WTC11 (cell line): ENCODE data around the gene MIA3. TPM values are rescaled to one million over a fixed set of nuclear protein-coding genes. Genes with fewer than 3 reads are reported as not detected.

Experiments
- ATAC-seq: fragments of 200-7000 bp; cut with Tn5 transposase; 2 replicates; pipeline ENCODE4 v1.10.0; 2021; ENCODE audit warnings: mild to moderate bottlenecking, moderate library complexity
- CTCF ChIA-PET: fragments of 300-600 bp; sonication (Branson Sonifier 250); formaldehyde crosslinking; loops from one replicate; lab custom pipeline; 2021; ENCODE audit warnings: antibody characterized with exemption; lab: Charles Lee
- POLR2A ChIA-PET: fragments of 350-600 bp; sonication (Branson Sonifier 250); formaldehyde crosslinking; loops from one replicate; lab custom pipeline; 2021; ENCODE audit warnings: antibody characterized with exemption; lab: Charles Lee
- DNase-seq: peaks from one replicate; pipeline ENCODE4 v3.0.0; 2021; ENCODE audit warnings: low spot score
- H3K27ac Mint-ChIP-seq: 2 replicates; pipeline ENCODE4 v1.8.0; 2021; ENCODE audit warnings: mixed read lengths
- H3K27me3 Mint-ChIP-seq: 2 replicates; pipeline ENCODE4 v1.8.0; 2021; ENCODE audit warnings: low read depth, mild to moderate bottlenecking, moderate library complexity, mixed read lengths
- H3K36me3 Mint-ChIP-seq: 2 replicates; pipeline ENCODE4 v1.8.0; 2021; ENCODE audit warnings: mixed read lengths
- H3K4me1 Mint-ChIP-seq: 2 replicates; pipeline ENCODE4 v1.8.0; 2022; ENCODE audit warnings: mixed read lengths
- H3K4me3 Mint-ChIP-seq: 2 replicates; pipeline ENCODE4 v1.8.0; 2021; ENCODE audit warnings: mild to moderate bottlenecking, moderate library complexity, mixed read lengths
- H3K9me3 Mint-ChIP-seq: 2 replicates; pipeline ENCODE4 v1.8.0; 2021; ENCODE audit warnings: mixed read lengths
- CBFB ChIP-seq: sonication (generic); formaldehyde crosslinking; IDR thresholded peaks from 2 replicates; pipeline ENCODE4 v1.8.1; 2022; ENCODE audit warnings: mild to moderate bottlenecking, low read depth, missing genetic modification reagents
- ESRRA ChIP-seq: sonication (generic); formaldehyde crosslinking; IDR thresholded peaks from 2 replicates; pipeline ENCODE4 v1.8.1; 2022; ENCODE audit warnings: mild to moderate bottlenecking, missing genetic modification reagents, borderline replicate concordance
- ETV6 ChIP-seq: sonication (generic); formaldehyde crosslinking; IDR thresholded peaks from 2 replicates; pipeline ENCODE4 v1.8.1; 2022; ENCODE audit warnings: mild to moderate bottlenecking, missing genetic modification reagents
- FOXJ3 ChIP-seq: sonication (generic); formaldehyde crosslinking; IDR thresholded peaks from 2 replicates; pipeline ENCODE4 v1.9.0; 2021; ENCODE audit warnings: missing genetic modification reagents, mild to moderate bottlenecking, borderline replicate concordance
- GABPB1 ChIP-seq: sonication (generic); formaldehyde crosslinking; IDR thresholded peaks from 2 replicates; pipeline ENCODE4 v1.8.1; 2023; ENCODE audit warnings: mild to moderate bottlenecking, missing genetic modification reagents
- GRHL2 ChIP-seq: fragments of 250-450 bp; sonication (Bioruptor Pico); IDR thresholded peaks from 2 replicates; pipeline ENCODE4 v1.8.0; 2022; ENCODE audit warnings: mild to moderate bottlenecking, moderate library complexity; ENCODE audit not compliant: insufficient replicate concordance, severe bottlenecking
- KAT7 ChIP-seq: sonication (generic); formaldehyde crosslinking; IDR thresholded peaks from 2 replicates; pipeline ENCODE4 v1.8.1; 2023; ENCODE audit warnings: missing genetic modification reagents, mild to moderate bottlenecking, borderline replicate concordance
- OVOL2 ChIP-seq: fragments of 250-450 bp; sonication (Bioruptor Pico); IDR thresholded peaks from 2 replicates; pipeline ENCODE4 v1.9.0; 2021; ENCODE audit warnings: mild to moderate bottlenecking, borderline replicate concordance
- SMAD4 ChIP-seq: sonication (generic); formaldehyde crosslinking; IDR thresholded peaks from 2 replicates; pipeline ENCODE4 v1.8.0; 2022; ENCODE audit warnings: mild to moderate bottlenecking, missing genetic modification reagents
- TEAD1 ChIP-seq: sonication (generic); formaldehyde crosslinking; IDR thresholded peaks from 2 replicates; pipeline ENCODE4 v1.8.0; 2022; ENCODE audit warnings: mild to moderate bottlenecking, missing genetic modification reagents
- TP53 ChIP-seq: sonication (generic); formaldehyde crosslinking; IDR thresholded peaks from 2 replicates; pipeline ENCODE4 v1.8.1; 2023; ENCODE audit warnings: mild to moderate bottlenecking, missing genetic modification reagents
- ZNF219 ChIP-seq: sonication (generic); formaldehyde crosslinking; IDR thresholded peaks from 2 replicates; pipeline ENCODE4 v1.8.0; 2023; ENCODE audit warnings: missing genetic modification reagents, mild to moderate bottlenecking, borderline replicate concordance
- ZNF232 ChIP-seq: sonication (generic); formaldehyde crosslinking; IDR thresholded peaks from 2 replicates; pipeline ENCODE4 v1.8.0; 2022; ENCODE audit warnings: mild to moderate bottlenecking, missing genetic modification reagents
- ZNF263 ChIP-seq: sonication (generic); formaldehyde crosslinking; IDR thresholded peaks from 2 replicates; pipeline ENCODE4 v1.8.1; 2022; ENCODE audit warnings: low read depth, mild to moderate bottlenecking, moderate library complexity, missing genetic modification reagents
- ZNF317 ChIP-seq: sonication (generic); formaldehyde crosslinking; IDR thresholded peaks from 2 replicates; pipeline ENCODE4 v1.8.1; 2023; ENCODE audit warnings: low read depth, mild to moderate bottlenecking, moderate library complexity, missing genetic modification reagents, borderline replicate concordance
- total RNA-seq: library from RNA; stranded (reverse); gene quantifications from 3 replicates; pipeline ENCODE4 v1.2.3, GENCODE V29; 2021
- TF ChIP-seq, protein P1 (sequence below): sonication (generic); formaldehyde crosslinking; IDR thresholded peaks from 2 replicates; pipeline ENCODE4 v1.8.0; 2022; ENCODE audit warnings: mild to moderate bottlenecking, missing genetic modification reagents
- TF ChIP-seq, protein P2 (sequence below): sonication (generic); formaldehyde crosslinking; IDR thresholded peaks from 2 replicates; pipeline ENCODE4 v1.8.1; 2022; ENCODE audit warnings: low read depth, mild to moderate bottlenecking, moderate library complexity, missing genetic modification reagents, borderline replicate concordance
- TF ChIP-seq, protein P3 (sequence below): sonication (generic); formaldehyde crosslinking; IDR thresholded peaks from 2 replicates; pipeline ENCODE4 v1.8.0; 2022; ENCODE audit warnings: mild to moderate bottlenecking, missing genetic modification reagents
- TF ChIP-seq, protein P4 (sequence below): sonication (generic); formaldehyde crosslinking; IDR thresholded peaks from 2 replicates; pipeline ENCODE4 v1.8.1; 2022; ENCODE audit warnings: mild to moderate bottlenecking, missing genetic modification reagents, moderate library complexity, borderline replicate concordance
- TF ChIP-seq, protein P5 (sequence below): sonication (generic); formaldehyde crosslinking; IDR thresholded peaks from 2 replicates; pipeline ENCODE4 v1.8.0; 2022; ENCODE audit warnings: missing genetic modification reagents

Gene MIA3
- total RNA-seq, 1 experiment from 2014 or later: 70.0 TPM

DNA sequence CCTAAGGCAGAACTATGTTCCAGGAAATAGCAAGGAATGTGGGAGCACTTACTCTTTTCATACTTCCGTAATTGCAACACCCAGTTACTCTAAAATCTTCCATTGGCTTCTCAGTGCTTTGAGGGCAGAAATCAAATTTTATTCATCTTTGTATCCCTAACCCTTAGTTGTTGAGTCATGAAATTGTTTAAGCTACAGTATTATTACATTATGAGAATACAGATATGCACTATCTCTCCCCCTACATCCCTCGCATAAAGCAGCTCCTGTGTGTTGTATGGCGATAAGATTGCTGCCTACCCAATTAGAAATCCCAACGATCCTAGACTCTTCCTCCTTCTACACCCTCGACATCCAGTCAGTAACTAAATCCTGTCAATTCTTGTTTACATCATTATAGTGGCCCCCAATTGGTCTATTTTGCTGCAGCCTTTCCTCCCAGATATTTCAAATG lies 91.8 kb downstream of the MIA3 start:
- Mint-ChIP-seq H3K9me3 (peaks cover 13% of the 10 kb centered on the region), H3K36me3 (peaks cover 17% of the 10 kb centered on the region), H3K27ac (no peak overlapping the region; the same call in 1 of the 2 replicates), H3K4me3 (no peak overlapping the region), H3K27me3 (no peaks in the 10 kb centered on the region), H3K4me1 (peaks cover 16% of the 10 kb centered on the region)
- TF ChIP-seq ZNF317 (CRISPR knock-in tag): no peak
- TF ChIP-seq TEAD1 (CRISPR knock-in tag): no peak
- no peak for TF ChIP-seq ESRRA
- TF ChIP-seq, protein P1, sequence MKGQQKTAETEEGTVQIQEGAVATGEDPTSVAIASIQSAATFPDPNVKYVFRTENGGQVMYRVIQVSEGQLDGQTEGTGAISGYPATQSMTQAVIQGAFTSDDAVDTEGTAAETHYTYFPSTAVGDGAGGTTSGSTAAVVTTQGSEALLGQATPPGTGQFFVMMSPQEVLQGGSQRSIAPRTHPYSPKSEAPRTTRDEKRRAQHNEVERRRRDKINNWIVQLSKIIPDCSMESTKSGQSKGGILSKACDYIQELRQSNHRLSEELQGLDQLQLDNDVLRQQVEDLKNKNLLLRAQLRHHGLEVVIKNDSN (CRISPR knock-in tag): no peak
- TF ChIP-seq, protein P2, sequence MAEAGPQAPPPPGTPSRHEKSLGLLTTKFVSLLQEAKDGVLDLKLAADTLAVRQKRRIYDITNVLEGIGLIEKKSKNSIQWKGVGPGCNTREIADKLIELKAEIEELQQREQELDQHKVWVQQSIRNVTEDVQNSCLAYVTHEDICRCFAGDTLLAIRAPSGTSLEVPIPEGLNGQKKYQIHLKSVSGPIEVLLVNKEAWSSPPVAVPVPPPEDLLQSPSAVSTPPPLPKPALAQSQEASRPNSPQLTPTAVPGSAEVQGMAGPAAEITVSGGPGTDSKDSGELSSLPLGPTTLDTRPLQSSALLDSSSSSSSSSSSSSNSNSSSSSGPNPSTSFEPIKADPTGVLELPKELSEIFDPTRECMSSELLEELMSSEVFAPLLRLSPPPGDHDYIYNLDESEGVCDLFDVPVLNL: no peak
- TF ChIP-seq, protein P3, sequence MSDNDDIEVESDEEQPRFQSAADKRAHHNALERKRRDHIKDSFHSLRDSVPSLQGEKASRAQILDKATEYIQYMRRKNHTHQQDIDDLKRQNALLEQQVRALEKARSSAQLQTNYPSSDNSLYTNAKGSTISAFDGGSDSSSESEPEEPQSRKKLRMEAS (CRISPR knock-in tag): no peak
- no peak for TF ChIP-seq GRHL2 (CRISPR knock-in tag)
- TF ChIP-seq ETV6 (CRISPR knock-in tag): no peak
- ATAC-seq: no peak
- CTCF ChIA-PET: no interaction called here
- DNase-seq: no peak
- POLR2A ChIA-PET: no interaction called here

DNA sequence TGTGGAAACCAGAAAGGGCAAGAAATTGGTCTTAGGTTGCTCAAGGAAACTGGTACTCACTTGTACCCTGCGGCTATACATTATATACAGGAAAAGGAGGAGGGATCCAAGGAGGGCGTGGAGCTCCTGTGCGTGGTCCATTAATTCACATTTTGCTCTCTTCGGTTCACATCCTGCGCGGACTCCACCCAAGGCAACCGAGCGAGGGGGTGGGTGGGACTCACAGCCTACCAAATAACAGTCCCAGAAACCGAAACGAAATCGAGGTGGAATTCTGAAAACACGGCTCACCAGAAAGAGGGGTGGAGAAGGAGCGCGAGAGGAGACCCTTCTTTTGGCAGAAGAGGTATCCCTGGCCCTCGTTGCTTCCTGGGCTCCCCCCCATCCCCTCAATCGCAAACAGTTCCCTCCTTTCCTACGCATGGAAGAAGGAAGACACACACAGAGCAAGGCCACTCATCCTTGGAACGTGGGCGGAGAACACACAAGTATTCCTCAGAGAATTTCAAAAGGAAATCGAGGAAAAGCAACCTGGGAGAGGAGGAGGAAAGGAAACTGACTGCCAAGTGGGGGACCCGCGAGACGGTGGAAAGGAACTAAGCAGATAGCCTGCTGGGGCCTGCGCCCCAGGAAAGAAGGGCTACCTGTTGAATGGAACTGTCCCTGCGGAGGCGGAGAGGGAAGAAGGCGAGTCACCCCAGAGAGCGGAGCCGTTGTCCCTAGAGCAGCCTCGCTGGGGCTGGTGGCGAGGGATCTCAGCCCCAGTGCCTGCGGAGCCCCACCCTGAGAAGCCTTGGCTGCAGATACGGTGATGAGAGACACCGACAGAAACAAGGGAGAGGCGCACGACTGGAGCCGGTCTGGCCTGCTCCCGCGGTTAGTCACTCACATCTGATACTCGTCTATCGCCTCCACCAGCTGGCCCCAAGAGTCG lies 93.7 kb downstream of the MIA3 start:
- CTCF ChIA-PET: interaction anchor here (1.8 kb wide), 1 partner anchor 379 kb away, joined by 6 read pairs; no protein-coding TSS in a partner anchor
- Mint-ChIP-seq H3K4me1 (peaks cover 16% of the 10 kb centered on the region), H3K4me3 (peak overlapping the region; percentile 94), H3K27ac (peak overlapping the region; percentile 90), H3K27me3 (no peaks in the 10 kb centered on the region), H3K36me3 (peaks cover 5% of the 10 kb centered on the region; the same call in 1 of the 2 replicates), H3K9me3 (no peaks in the 10 kb centered on the region)
- DNase-seq: peak; percentile 46
- ATAC-seq: peak; percentile 27
- TF ChIP-seq KAT7 (CRISPR knock-in tag) (0 out of 2 replicates have a peak, but pooled peaks have one; percentile 75), ESRRA (0 out of 2 replicates have a peak, but pooled peaks have one; percentile 44), ZNF232 (CRISPR knock-in tag) (0 out of 2 replicates have a peak, but pooled peaks have one; percentile 17), TP53 (CRISPR knock-in tag) (no peak), OVOL2 (CRISPR knock-in tag) (no peak), GABPB1 (CRISPR knock-in tag) (0 out of 2 replicates have a peak, but pooled peaks have one; percentile 28), FOXJ3 (CRISPR knock-in tag) (no peak)
- POLR2A ChIA-PET: interaction anchor here (1.7 kb wide), 1 partner anchor 68 kb away, joined by 4 read pairs; no protein-coding TSS in a partner anchor

DNA sequence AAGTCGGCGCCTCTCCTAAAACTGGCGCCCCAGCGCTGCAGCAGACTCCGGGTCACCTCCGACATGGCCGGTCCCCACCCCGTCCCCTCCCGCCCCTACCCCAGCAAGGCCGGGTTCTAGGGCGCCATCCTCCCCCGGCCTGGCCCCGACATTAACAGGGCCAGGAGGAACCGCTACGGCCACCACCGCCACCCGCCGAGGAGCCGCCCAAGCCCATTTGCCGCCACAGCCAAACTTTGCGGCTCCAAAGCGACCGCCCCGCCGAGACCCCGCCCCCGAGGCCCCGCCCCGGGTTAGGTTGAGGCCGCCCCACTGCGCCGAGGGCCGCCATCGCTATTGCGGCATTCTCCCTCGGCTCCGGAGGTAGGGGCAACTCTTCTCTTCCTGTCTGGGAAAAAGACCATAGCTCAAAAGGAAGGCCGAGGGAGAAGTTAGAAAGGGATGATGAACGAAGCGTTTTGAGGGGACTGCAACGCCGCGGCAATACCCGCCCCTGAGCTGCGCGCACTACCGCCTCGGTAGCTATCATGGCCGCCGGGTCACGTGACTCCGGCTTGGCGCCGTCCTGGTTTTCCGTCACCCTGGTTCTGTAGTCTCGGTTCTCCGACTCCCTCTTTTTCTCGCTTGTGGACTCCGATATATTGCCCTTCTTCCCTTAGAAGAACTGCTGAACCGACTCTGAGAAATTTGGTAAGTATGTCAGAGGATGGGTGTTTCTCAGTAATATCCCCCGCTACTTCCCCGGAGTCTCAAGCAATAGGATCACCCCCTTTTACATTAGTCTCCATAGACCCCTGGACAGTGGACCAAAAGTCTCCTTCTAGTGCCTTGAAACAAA lies 94.6 kb downstream of the MIA3 start, which contains the start of the genes AIDA and BROX:
AIDA (minus strand) TSS at position 239 of the 838 bp plus-strand sequence; CDS start at position 65, 174 bp downstream.
BROX (plus strand) TSS at position 312 of the 838 bp plus-strand sequence. CDS start 3,136 bp downstream, outside the sequence.
- DNase-seq (peak; percentile 94), ATAC-seq (peak; percentile 80)
- POLR2A ChIA-PET: interaction anchor here (1.3 to 1.7 kb wide), 2 partner anchors 24 to 69 kb away, joined by 4 to 6 read pairs; partner anchors contain the start of gene FAM177B
- no peaks in the 10 kb centered on the region for H3K27me3 Mint-ChIP-seq
- H3K4me1 Mint-ChIP-seq: peaks cover 16% of the 10 kb centered on the region
- H3K27ac Mint-ChIP-seq: peak within 1 kb of the TSS; percentile 98
- peak within 1 kb of the TSS; percentile 94 for H3K4me3 Mint-ChIP-seq
- H3K9me3 Mint-ChIP-seq: no peaks in the 10 kb centered on the region
- peaks cover 3% of the 10 kb centered on the region; the same call in 1 of the 2 replicates for H3K36me3 Mint-ChIP-seq
- CTCF ChIA-PET: interaction anchor here (1.8 kb wide), 1 partner anchor 378 kb away, joined by 6 read pairs; no protein-coding TSS in a partner anchor
- TF ChIP-seq SMAD4 (CRISPR knock-in tag) (no peak), CBFB (CRISPR knock-in tag) (no peak), ZNF219 (CRISPR knock-in tag) (no peak), ZNF263 (no peak)
- TF ChIP-seq, protein P4, sequence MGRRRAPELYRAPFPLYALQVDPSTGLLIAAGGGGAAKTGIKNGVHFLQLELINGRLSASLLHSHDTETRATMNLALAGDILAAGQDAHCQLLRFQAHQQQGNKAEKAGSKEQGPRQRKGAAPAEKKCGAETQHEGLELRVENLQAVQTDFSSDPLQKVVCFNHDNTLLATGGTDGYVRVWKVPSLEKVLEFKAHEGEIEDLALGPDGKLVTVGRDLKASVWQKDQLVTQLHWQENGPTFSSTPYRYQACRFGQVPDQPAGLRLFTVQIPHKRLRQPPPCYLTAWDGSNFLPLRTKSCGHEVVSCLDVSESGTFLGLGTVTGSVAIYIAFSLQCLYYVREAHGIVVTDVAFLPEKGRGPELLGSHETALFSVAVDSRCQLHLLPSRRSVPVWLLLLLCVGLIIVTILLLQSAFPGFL (CRISPR knock-in tag): no peak
- TF ChIP-seq, protein P5, sequence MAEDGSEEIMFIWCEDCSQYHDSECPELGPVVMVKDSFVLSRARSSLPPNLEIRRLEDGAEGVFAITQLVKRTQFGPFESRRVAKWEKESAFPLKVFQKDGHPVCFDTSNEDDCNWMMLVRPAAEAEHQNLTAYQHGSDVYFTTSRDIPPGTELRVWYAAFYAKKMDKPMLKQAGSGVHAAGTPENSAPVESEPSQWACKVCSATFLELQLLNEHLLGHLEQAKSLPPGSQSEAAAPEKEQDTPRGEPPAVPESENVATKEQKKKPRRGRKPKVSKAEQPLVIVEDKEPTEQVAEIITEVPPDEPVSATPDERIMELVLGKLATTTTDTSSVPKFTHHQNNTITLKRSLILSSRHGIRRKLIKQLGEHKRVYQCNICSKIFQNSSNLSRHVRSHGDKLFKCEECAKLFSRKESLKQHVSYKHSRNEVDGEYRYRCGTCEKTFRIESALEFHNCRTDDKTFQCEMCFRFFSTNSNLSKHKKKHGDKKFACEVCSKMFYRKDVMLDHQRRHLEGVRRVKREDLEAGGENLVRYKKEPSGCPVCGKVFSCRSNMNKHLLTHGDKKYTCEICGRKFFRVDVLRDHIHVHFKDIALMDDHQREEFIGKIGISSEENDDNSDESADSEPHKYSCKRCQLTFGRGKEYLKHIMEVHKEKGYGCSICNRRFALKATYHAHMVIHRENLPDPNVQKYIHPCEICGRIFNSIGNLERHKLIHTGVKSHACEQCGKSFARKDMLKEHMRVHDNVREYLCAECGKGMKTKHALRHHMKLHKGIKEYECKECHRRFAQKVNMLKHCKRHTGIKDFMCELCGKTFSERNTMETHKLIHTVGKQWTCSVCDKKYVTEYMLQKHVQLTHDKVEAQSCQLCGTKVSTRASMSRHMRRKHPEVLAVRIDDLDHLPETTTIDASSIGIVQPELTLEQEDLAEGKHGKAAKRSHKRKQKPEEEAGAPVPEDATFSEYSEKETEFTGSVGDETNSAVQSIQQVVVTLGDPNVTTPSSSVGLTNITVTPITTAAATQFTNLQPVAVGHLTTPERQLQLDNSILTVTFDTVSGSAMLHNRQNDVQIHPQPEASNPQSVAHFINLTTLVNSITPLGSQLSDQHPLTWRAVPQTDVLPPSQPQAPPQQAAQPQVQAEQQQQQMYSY: no peak
